22Rv1 (cell line): ENCODE results near the gene ANKRD28.
A peak's percentile ranks its signal among the peaks of the same experiment; 100 is the strongest.
"Not testable (repeated sequence)": the region's sequence is repeated elsewhere in the genome, so short reads cannot be mapped to it uniquely, and the experiment has no call there.

Experiments
- H3K27ac ChIP-seq: fragments of 450-650 bp; 2 replicates; pipeline ENCODE4 v1.5.1; 2017
- CTCF ChIP-seq: fragments of 450-650 bp; IDR thresholded peaks from 2 replicates; pipeline ENCODE4 v1.5.1; 2017; ENCODE audit warnings: mild to moderate bottlenecking
- ZFX ChIP-seq: fragments of 450-650 bp; IDR thresholded peaks from 2 replicates; pipeline ENCODE4 v1.6.1; 2017; ENCODE audit warnings: antibody characterized with exemption, borderline replicate concordance

ANKRD28 gene

DNA sequence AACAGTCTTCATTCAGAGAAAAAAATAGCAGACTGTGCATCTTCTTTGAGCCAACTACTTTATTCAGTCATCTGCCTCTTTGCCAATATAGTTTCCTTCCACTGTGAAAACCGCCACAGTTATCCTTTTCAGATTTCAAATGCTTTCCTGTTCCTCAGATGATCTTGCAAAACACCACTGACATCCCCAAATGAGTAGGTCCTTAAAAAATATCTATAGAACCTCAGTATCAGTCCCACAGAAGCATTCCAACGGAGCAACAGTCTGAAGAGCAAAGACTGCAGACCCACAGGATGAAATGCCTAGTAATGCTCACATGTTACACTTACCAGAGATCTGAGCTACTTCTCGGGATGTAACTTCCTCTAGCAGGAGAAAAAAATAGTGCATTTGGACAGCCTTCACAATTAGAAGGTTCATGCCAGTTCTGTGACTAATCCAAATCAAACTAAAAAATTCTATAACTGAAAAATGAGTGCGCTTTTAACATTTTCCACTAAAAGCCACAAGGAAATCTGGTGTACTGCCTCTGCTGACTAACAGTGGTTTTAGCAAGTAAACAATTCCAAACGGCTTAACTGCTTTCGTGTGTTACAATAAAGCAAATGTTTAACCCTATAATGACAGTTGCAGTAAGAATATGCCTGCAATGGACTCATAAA is at the start of gene ANKRD28:
Gene ANKRD28 (minus strand): TSS at position 338 of the 662 bp plus-strand sequence. CDS start 1,458 bp downstream, outside the sequence.
- H3K27ac ChIP-seq: peak within 1 kb of the TSS; percentile 66

GRCh38 chr3:15847239-15847638 is 49.5 kb upstream of the ANKRD28 start:
- no peak for TF ChIP-seq CTCF
- no peak for TF ChIP-seq ZFX

More for the DNA sequence above, at the start of gene ANKRD28:
- TF ChIP-seq ZFX: no peak
- TF ChIP-seq CTCF: peak; percentile 36

DNA sequence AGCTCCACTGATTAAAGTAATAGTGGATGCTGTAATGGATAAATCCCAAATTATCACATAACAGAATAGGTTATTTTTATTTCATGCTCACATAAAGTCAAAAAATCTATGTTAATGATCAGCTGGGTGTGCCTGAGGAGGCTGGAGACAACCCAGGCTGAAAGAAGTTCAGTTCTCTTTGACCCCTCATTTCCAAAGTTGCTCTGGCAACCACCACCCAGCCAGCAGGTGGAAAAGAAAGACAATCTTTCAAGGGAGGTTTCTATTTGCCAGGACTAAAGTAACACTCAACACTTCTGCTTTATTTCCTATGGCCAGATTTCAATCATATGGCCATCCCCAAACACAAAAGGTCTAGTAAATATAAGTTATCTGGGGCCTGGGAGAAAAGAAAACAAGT is 48.8 kb upstream of the ANKRD28 start:
- H3K27ac ChIP-seq: no peak overlapping the region
- no peak for TF ChIP-seq CTCF
- TF ChIP-seq ZFX: no peak

More at GRCh38 chr3:15847239-15847638, 49.5 kb upstream of the ANKRD28 start:
- H3K27ac ChIP-seq: no peak overlapping the region

GRCh38 chr3:15845475-15845874 is 47.7 kb upstream of the ANKRD28 start:
- H3K27ac ChIP-seq: no peak overlapping the region
- TF ChIP-seq ZFX: no peak
- no peak for TF ChIP-seq CTCF

GRCh38 chr3:15844889-15845288 is 47.1 kb upstream of the ANKRD28 start:
- no peak overlapping the region for H3K27ac ChIP-seq
- TF ChIP-seq ZFX (no peak), CTCF (no peak)

- H3K27ac ChIP-seq: not testable (repeated sequence)
These were observed 43.6 kb upstream of the ANKRD28 start for GRCh38 chr3:15841091-15841973.

DNA sequence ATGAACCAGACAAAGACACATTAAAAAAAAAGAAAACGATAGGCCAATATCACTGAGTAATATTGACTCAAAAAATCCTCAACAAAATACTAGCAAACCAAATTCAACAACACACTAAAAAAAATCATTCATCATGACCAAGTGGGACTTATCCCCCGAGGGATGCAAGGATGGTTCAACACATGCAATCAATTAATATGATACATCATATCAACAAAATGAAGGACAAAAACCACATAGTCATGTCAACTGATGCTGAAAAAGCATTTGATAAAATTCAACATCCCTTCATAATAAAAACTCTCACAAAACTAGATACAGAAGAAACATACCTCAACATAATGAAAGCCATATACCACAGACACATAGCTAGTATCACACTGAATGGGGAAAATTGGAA is 41.8 kb upstream of the ANKRD28 start:
- no peak for TF ChIP-seq ZFX
- no peak overlapping the region for H3K27ac ChIP-seq

DNA sequence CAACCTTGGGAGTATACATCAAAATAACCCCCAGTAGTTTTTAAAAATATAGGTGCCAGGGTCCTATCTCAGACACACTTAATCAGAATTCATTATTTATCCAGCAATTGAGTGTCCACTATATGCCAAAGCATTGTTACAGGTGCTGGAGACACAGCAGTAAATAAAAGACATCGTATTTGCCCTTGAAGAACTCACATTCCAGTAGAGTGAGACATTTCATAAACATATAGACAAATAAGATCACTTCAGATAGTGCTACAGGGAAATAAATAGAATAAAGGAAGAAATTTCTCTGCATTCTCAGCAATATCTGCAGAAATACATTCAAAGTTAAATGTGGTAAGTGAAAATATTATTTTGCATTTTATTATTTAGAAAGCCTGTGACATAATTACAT is 34.1 kb upstream of the ANKRD28 start:
- H3K27ac ChIP-seq: no peak overlapping the region
- TF ChIP-seq ZFX: no peak
